ENCODE measurements around the gene ATF7. TPM values are rescaled to one million over a fixed set of nuclear protein-coding genes. Genes with fewer than 3 reads are reported as not detected.

The ATF7 gene
- total RNA-seq, 1 donor from 2014 or later: 61.2 TPM

DNA sequence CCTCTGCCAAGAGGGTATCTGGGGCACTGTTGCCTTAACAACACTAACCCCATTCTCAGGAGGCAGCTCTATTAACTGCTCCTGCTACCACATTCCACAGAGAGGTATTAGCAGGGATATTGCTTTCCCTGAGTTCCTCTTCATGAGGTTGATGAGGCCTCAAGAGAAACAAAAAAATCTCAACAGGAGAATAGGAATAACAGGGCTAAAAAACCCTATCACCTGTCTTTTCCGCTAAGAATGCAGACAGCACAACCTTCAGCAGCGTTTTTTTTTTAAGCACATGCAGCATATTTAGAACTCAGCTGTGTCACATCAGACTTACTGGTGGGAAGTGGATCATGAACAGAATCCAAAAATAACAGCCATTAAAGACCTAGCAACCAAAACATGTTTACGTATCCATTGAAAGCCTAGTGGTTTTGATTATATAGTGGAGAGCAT, 29.2 kb downstream of the ATF7 start:
- Histone ChIP-seq H3K27ac (no peak overlapping the region), H3K27me3 (ENCODE audit: low read depth) (no peaks in the 10 kb centered on the region), H3K36me3 (no peaks in the 10 kb centered on the region), H3K9me3 (no peaks in the 10 kb centered on the region), H3K4me3 (no peak overlapping the region), H3K4me1 (peaks cover 39% of the 10 kb centered on the region)
- intact Hi-C loops (cut with DNase I): no loop called here
- DNase-seq (no peak), ATAC-seq (peak in 1 of 2 donors; percentile 42)
- TF ChIP-seq, protein P1, sequence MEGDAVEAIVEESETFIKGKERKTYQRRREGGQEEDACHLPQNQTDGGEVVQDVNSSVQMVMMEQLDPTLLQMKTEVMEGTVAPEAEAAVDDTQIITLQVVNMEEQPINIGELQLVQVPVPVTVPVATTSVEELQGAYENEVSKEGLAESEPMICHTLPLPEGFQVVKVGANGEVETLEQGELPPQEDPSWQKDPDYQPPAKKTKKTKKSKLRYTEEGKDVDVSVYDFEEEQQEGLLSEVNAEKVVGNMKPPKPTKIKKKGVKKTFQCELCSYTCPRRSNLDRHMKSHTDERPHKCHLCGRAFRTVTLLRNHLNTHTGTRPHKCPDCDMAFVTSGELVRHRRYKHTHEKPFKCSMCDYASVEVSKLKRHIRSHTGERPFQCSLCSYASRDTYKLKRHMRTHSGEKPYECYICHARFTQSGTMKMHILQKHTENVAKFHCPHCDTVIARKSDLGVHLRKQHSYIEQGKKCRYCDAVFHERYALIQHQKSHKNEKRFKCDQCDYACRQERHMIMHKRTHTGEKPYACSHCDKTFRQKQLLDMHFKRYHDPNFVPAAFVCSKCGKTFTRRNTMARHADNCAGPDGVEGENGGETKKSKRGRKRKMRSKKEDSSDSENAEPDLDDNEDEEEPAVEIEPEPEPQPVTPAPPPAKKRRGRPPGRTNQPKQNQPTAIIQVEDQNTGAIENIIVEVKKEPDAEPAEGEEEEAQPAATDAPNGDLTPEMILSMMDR (IDR thresholded peaks at IDR 0.05): no peak

DNA sequence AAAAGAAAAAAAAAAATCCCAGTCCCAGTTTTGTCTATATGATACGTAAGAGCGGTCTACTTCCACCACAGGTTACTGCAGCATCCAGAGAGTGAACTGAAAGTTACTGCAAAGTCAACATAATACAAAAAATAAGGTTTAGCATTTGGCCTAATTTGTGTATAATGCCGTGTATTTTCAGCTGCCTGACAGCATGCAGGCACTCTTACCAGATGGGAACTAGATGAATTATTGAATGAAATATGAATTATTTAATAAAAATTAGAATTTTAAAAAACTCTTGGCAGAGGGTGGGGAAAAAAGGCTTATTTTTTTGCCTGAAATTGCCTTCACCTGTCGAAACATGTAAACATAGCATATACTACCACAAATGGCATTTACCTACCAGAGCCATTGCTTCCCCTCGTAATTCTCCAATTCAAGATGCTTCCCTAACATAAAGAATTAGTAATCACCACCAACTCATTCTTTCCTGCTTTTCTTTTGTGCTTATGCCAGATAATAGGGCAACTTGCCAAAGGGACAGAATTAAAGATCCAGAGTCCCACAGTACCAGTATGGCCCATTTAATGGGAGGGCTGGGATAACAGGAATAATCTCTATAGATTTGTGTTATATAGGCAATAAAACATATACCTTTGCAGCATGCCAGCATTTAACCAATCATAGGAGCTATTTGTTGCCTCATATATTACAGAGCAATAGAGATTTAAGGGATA, 31.1 kb downstream of the ATF7 start:
- Histone ChIP-seq H3K9me3 (no peaks in the 10 kb centered on the region), H3K4me3 (no peak overlapping the region), H3K36me3 (no peaks in the 10 kb centered on the region), H3K4me1 (peaks cover 46% of the 10 kb centered on the region), H3K27ac (no peak overlapping the region), H3K27me3 (ENCODE audit: low read depth) (no peaks in the 10 kb centered on the region)
- ATAC-seq (no peak), DNase-seq (no peak)
- intact Hi-C loops (cut with DNase I): no loop called here
- TF ChIP-seq, protein P1 (IDR thresholded peaks at IDR 0.05): no peak

DNA sequence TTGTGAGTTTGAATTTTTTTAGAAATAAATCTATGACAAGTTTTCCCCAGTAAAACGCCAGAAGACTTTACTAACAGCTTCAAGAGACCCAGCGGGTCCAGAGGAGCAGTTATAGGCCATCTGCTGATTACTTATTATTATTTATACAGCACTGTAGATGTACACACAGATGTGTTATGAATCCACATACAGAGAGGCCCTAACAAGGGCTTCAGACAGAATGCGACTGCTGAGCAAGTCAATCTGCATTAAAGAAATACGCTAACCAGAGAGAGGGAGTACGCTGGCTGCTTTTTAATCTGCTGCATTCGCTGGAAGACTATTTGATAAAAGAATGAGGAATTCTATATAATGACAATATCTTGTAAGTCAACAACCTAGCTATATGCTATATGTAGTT, 32.5 kb downstream of the ATF7 start:
- intact Hi-C loops (cut with DNase I): no loop called here
- DNase-seq (no peak), ATAC-seq (no peak)
- H3K9me3 ChIP-seq: no peaks in the 10 kb centered on the region
- H3K4me3 ChIP-seq: no peak overlapping the region
- no peaks in the 10 kb centered on the region for H3K27me3 ChIP-seq (ENCODE audit: low read depth)
- peaks cover under 1% of the 10 kb centered on the region for H3K36me3 ChIP-seq
- TF ChIP-seq, protein P1 (IDR thresholded peaks at IDR 0.05): no peak
- H3K4me1 ChIP-seq: peaks cover 46% of the 10 kb centered on the region
- no peak overlapping the region for H3K27ac ChIP-seq

DNA sequence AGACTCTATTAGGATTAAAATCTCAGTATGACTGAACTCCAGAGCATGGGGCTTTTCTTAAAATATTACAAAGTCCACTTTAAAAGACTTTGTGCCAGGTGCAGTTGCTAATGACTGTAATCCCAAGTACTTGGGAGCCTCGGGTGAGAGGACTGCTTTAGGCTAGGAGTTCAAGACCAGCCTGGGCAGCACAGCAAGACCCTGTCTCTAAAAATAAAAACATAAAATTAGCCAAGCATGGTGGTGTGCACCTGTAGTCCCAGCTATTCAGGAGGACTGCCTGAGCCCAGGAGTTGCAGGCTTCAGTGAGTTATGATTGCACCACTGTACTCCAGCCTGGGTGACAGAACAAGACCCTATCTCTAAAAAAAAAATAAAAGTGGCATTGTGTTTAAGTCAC, 33.2 kb downstream of the ATF7 start:
- TF ChIP-seq, protein P1 (IDR thresholded peaks at IDR 0.05): no peak
- ATAC-seq: no peak
- Histone ChIP-seq H3K4me3 (no peak overlapping the region), H3K27ac (no peak overlapping the region), H3K4me1 (peaks cover 46% of the 10 kb centered on the region), H3K9me3 (no peaks in the 10 kb centered on the region), H3K36me3 (peaks cover 3% of the 10 kb centered on the region), H3K27me3 (ENCODE audit: low read depth) (no peaks in the 10 kb centered on the region)
- intact Hi-C loops (cut with DNase I): no loop called here
- no peak for DNase-seq

DNA sequence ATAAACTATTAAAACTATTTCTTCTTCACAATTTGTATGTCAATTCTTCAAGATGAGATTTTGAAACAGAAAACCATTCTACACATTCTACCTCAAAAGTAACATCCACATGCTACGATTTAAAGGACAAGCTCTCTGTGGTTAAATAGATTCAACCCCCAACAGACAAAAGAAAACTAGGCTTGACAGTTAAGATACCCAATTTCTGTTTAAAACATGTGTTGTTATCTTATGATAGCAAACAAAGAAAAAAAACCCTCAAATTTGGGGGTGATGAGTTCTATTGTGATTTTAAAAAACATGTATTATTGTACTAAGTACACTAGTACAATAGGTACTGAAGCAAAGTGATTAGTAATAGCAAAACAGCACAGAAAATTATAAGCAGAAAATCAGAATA, 33.8 kb downstream of the ATF7 start:
- Histone ChIP-seq H3K36me3 (peaks cover 4% of the 10 kb centered on the region), H3K27ac (no peak overlapping the region), H3K27me3 (ENCODE audit: low read depth) (no peaks in the 10 kb centered on the region), H3K9me3 (no peaks in the 10 kb centered on the region), H3K4me3 (no peak overlapping the region), H3K4me1 (peaks cover 46% of the 10 kb centered on the region)
- DNase-seq (no peak), ATAC-seq (no peak)
- intact Hi-C loops (cut with DNase I): no loop called here
- TF ChIP-seq, protein P1 (IDR thresholded peaks at IDR 0.05): no peak
